H9 (cell line): ENCODE results near the gene EML2. TPM values are rescaled to one million over a fixed set of nuclear protein-coding genes. Genes with fewer than 3 reads are reported as not detected.

ENCODE experiments used
- DNase-seq: peaks from one replicate; pipeline ENCODE4 v3.0.0-alpha.2; 2017
- H2AFZ ChIP-seq: one replicate; pipeline ENCODE4 v1.6.1; 2013; ENCODE audit warnings: mild to moderate bottlenecking, low read length, control low read depth, moderate library complexity
- H2AK5ac ChIP-seq: 2 replicates; pipeline ENCODE4 v1.6.1; 2013; ENCODE audit warnings: low read length, control low read depth, mixed read lengths; ENCODE audit not compliant: insufficient read length
- H2BK120ac ChIP-seq: one replicate; pipeline ENCODE4 v1.6.1; 2013; ENCODE audit warnings: low read depth, mild to moderate bottlenecking, low read length, control low read depth, inconsistent platforms; ENCODE audit not compliant: poor library complexity, severe bottlenecking
- H2BK12ac ChIP-seq: 2 replicates; pipeline ENCODE4 v1.6.1; 2013; ENCODE audit warnings: low read length, control low read depth, mixed read lengths, low read depth; ENCODE audit not compliant: insufficient read length
- H2BK15ac ChIP-seq: 2 replicates; pipeline ENCODE4 v1.6.1; 2013; ENCODE audit warnings: low read depth, low read length, control low read depth
- H2BK20ac ChIP-seq: one replicate; pipeline ENCODE4 v1.6.1; 2013; ENCODE audit warnings: low read depth, mild to moderate bottlenecking, low read length, control low read depth, inconsistent platforms; ENCODE audit not compliant: poor library complexity, severe bottlenecking
- H2BK5ac ChIP-seq: 2 replicates; pipeline ENCODE4 v1.6.1; 2013; ENCODE audit warnings: low read length, control low read depth, mixed read lengths; ENCODE audit not compliant: insufficient read length
- H3K14ac ChIP-seq: 2 replicates; pipeline ENCODE4 v1.6.1; 2013; ENCODE audit warnings: low read length, control low read depth; ENCODE audit not compliant: insufficient read depth
- H3K18ac ChIP-seq: 2 replicates; pipeline ENCODE4 v1.6.1; 2013; ENCODE audit warnings: low read depth, mild to moderate bottlenecking, mixed read lengths, low read length, control low read depth; ENCODE audit not compliant: insufficient read length
- H3K23ac ChIP-seq: 2 replicates; pipeline ENCODE4 v1.6.1; 2013; ENCODE audit warnings: low read length, control low read depth, mixed read lengths, low read depth; ENCODE audit not compliant: insufficient read length
- H3K23me2 ChIP-seq: 2 replicates; pipeline ENCODE4 v1.6.1; 2013; ENCODE audit warnings: low read depth, mild to moderate bottlenecking, mixed read lengths, low read length, control low read depth; ENCODE audit not compliant: insufficient read length, poor library complexity, severe bottlenecking
- H3K27ac ChIP-seq: 2 replicates; pipeline ENCODE4 v1.5.1; 2013; ENCODE audit warnings: low read length, control low read depth, mixed read lengths, low read depth; ENCODE audit not compliant: insufficient read length
- H3K27me3 ChIP-seq: 2 replicates; pipeline ENCODE4 v1.6.1; 2013; ENCODE audit warnings: low read length, control low read depth, inconsistent platforms; ENCODE audit not compliant: insufficient read depth
- H3K4ac ChIP-seq: 2 replicates; pipeline ENCODE4 v1.6.1; 2013; ENCODE audit warnings: low read depth, mild to moderate bottlenecking, control low read depth, inconsistent platforms, low read length, moderate library complexity
- H3K4me1 ChIP-seq: 2 replicates; pipeline ENCODE4 v1.6.1; 2013; ENCODE audit warnings: low read length, control low read depth, inconsistent platforms; ENCODE audit not compliant: insufficient read depth
- H3K4me2 ChIP-seq: 2 replicates; pipeline ENCODE4 v1.6.1; 2013; ENCODE audit warnings: low read length, control low read depth, mixed read lengths; ENCODE audit not compliant: insufficient read length, insufficient read depth
- H3K56ac ChIP-seq: 2 replicates; pipeline ENCODE4 v1.6.1; 2013; ENCODE audit warnings: low read depth, mild to moderate bottlenecking, mixed read lengths, low read length, control low read depth; ENCODE audit not compliant: insufficient read length
- H3K79me1 ChIP-seq: 2 replicates; pipeline ENCODE4 v1.6.1; 2013; ENCODE audit warnings: low read depth, mild to moderate bottlenecking, moderate library complexity, low read length, control low read depth, inconsistent platforms; ENCODE audit not compliant: insufficient read depth, poor library complexity, severe bottlenecking
- H3K79me2 ChIP-seq: 2 replicates; pipeline ENCODE4 v1.6.1; 2013; ENCODE audit warnings: low read length, control low read depth, inconsistent platforms; ENCODE audit not compliant: insufficient read depth
- H3K9ac ChIP-seq: 2 replicates; pipeline ENCODE4 v1.6.1; 2013; ENCODE audit warnings: low read length, control low read depth, mixed read lengths; ENCODE audit not compliant: insufficient read length; ENCODE audit errors: extremely low read depth
- H3K9me3 ChIP-seq: one replicate; pipeline ENCODE4 v1.6.1; 2013; ENCODE audit warnings: low read depth, low read length, inconsistent platforms; ENCODE audit not compliant: control insufficient read depth
- H3T11ph ChIP-seq: one replicate; pipeline ENCODE4 v1.6.1; 2013; ENCODE audit warnings: mild to moderate bottlenecking, low read length, control low read depth, inconsistent platforms
- H4K20me1 ChIP-seq: one replicate; pipeline ENCODE4 v1.6.1; 2013; ENCODE audit not compliant: control insufficient read depth, insufficient read length, insufficient read depth
- H4K5ac ChIP-seq: 2 replicates; pipeline ENCODE4 v1.6.1; 2013; ENCODE audit warnings: low read depth, mild to moderate bottlenecking, mixed read lengths, low read length, control low read depth; ENCODE audit not compliant: insufficient read length
- H4K8ac ChIP-seq: replicated peaks from 2 replicates; pipeline ENCODE4 v1.6.1; 2013; ENCODE audit warnings: low read length, control low read depth, mixed read lengths, low read depth; ENCODE audit not compliant: insufficient read length
- H4K91ac ChIP-seq: 2 replicates; pipeline ENCODE4 v1.6.1; 2013; ENCODE audit warnings: low read depth, mild to moderate bottlenecking, moderate library complexity, mixed read lengths, low read length, control low read depth; ENCODE audit not compliant: insufficient read length
- H3K27ac Mint-ChIP-seq, 3 experiments: 2 replicates in 2 of 3; 3 replicates in 1 of 3; pipeline ENCODE4 v1.8.0; 2020 to 2021; ENCODE audit warnings: mixed read lengths in 3 of 3, mild to moderate bottlenecking in 1 of 3, moderate library complexity in 1 of 3
- H3K27me3 Mint-ChIP-seq: 2 replicates; pipeline ENCODE4 v1.8.0; 2021; ENCODE audit warnings: low read depth, mild to moderate bottlenecking, moderate library complexity, mixed read lengths
- H3K36me3 Mint-ChIP-seq, 3 experiments: 2 replicates in 2 of 3; 3 replicates in 1 of 3; pipeline ENCODE4 v1.8.0; 2020 to 2021; ENCODE audit warnings: low read depth in 3 of 3, mixed read lengths in 3 of 3; ENCODE audit not compliant: insufficient read depth in 1 of 3
- H3K4me1 Mint-ChIP-seq, 2 experiments: 2 replicates each; pipeline ENCODE4 v1.8.0; 2020; ENCODE audit warnings: mixed read lengths in 2 of 2
- H3K4me3 Mint-ChIP-seq, 2 experiments: 2 replicates in 1 of 2; 3 replicates in 1 of 2; pipeline ENCODE4 v1.8.0; 2020 to 2021; ENCODE audit warnings: mild to moderate bottlenecking in 2 of 2, mixed read lengths in 2 of 2, moderate library complexity in 1 of 2
- H3K9me3 Mint-ChIP-seq, 2 experiments: 2 replicates in 1 of 2; 3 replicates in 1 of 2; pipeline ENCODE4 v1.8.0; 2020; ENCODE audit warnings: mild to moderate bottlenecking in 2 of 2, mixed read lengths in 2 of 2, moderate library complexity in 1 of 2
- CTCF ChIP-seq: fragments of 200-600 bp; sonication (generic); conservative IDR thresholded peaks from 3 replicates; pipeline ENCODE4 v1.8.0; 2021; ENCODE audit warnings: antibody characterized with exemption, mild to moderate bottlenecking
- WGBS: extraction: QIAGEN DNeasy Blood & Tissue Kit; methylation state at CpG from one replicate; pipeline ENCODE4 v1.1.7; 2013; ENCODE audit warnings: missing lambda C conversion rate, low lambda C conversion rate, mixed read lengths; ENCODE audit not compliant: insufficient read length; ENCODE audit errors: extremely low coverage; 5-methylcytosine and 5-hydroxymethylcytosine counted together
- total RNA-seq: library from RNA; stranded (reverse); gene quantifications from 2 replicates; pipeline ENCODE4 v1.2.1, GENCODE V29; 2021

Gene EML2
- total RNA-seq, 1 experiment from 2014 or later: 22.6 TPM

- H3K27me3 Mint-ChIP-seq: peaks cover 12% of the 10 kb centered on the region
- WGBS: no CpG with 5 or more reads among the region's 35 CpGs
- Histone ChIP-seq H3K79me2 (no peaks in the 10 kb centered on the region), H3K23ac (no peak overlapping the region), H4K91ac (no peak overlapping the region), H2BK15ac (no peak overlapping the region), H2AK5ac (no peak overlapping the region), H3K23me2 (peaks cover 13% of the 10 kb centered on the region), H4K8ac (no peak overlapping the region), H2BK12ac (no peak overlapping the region), H2BK5ac (no peak overlapping the region), H3K27ac (no peak overlapping the region), H3K27me3 (no peaks in the 10 kb centered on the region), H3K4me1 (peaks cover 3% of the 10 kb centered on the region; the same call in 1 of the 2 replicates), H3T11ph (no peak overlapping the region), H4K5ac (no peak overlapping the region), H3K14ac (no peak overlapping the region), H3K4me2 (peak overlapping the region; percentile 29), H3K9me3 (no peaks in the 10 kb centered on the region), H3K18ac (no peak overlapping the region), H3K4ac (no peak overlapping the region), H3K56ac (no peak overlapping the region), H2BK120ac (no peak overlapping the region), H3K9ac (no peak overlapping the region), H4K20me1 (no peaks in the 10 kb centered on the region), H2BK20ac (no peak overlapping the region), H2AFZ (no peak overlapping the region), H3K79me1 (no peaks in the 10 kb centered on the region)
- H3K36me3 Mint-ChIP-seq: no peaks in the 10 kb centered on the region
- DNase-seq: no peak
- no peak overlapping the region for H3K27ac Mint-ChIP-seq
- H3K4me1 Mint-ChIP-seq: peaks cover 27 to 37% of the 10 kb centered on the region in 2 experiments
- peaks cover 3 to 6% of the 10 kb centered on the region in 2 experiments; a peak in 3 of 5 replicates for H3K9me3 Mint-ChIP-seq
- H3K4me3 Mint-ChIP-seq: peak overlapping the region; percentile 63 to 87; a peak in 4 of 5 replicates
- no peak for TF ChIP-seq CTCF
Measured at GRCh38 chr19:45645068-45645630, 6.0 kb upstream of the EML2 start.
